ENCODE data around the gene TDRD15. TPM values are rescaled to one million over a fixed set of nuclear protein-coding genes. Genes with fewer than 3 reads are reported as not detected.

The TDRD15 gene
- total and polyA plus RNA-seq, 2 of the 13 experiments (the other 11 are each of a cell fraction or from before 2014, with no cell fraction given) = 0.12 to 0.29 TPM

DNA sequence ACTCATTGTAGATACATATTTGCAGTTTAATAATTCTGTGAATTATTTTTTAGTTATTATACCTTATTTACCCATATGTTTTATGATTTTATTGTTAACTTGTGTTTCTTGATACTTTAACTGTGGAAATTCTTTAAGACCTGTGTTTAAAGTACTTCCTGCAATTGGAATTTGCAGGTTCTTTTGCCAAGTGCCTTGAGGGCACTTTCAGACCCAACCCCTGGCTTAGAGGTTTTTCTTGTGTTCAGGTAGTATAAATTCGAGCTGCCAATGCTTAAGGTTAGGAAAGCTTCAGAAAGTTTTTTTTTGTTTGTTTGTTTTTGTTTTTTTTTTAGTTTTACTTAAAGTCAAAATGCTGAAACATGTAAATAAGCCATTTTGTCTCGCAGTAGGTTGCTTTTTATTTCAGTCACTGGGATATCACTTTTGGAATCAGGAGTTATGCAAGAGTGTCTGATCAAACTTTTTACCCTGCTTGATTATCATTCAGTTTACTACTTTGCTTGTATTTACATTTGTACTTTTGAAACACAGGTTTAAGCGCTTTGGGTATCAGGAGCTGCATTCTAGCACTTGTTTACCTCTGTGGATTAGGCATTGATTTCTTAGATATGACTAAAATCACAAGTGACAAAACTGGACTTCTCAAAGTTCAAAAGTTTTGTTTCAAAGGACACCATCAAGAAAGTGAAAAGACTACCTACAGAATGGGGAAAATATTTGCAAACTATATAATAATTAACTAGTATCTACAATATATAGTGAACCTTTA lies 31.8 kb downstream of the TDRD15 start (continued):
- TF ChIP-seq, protein P1, sequence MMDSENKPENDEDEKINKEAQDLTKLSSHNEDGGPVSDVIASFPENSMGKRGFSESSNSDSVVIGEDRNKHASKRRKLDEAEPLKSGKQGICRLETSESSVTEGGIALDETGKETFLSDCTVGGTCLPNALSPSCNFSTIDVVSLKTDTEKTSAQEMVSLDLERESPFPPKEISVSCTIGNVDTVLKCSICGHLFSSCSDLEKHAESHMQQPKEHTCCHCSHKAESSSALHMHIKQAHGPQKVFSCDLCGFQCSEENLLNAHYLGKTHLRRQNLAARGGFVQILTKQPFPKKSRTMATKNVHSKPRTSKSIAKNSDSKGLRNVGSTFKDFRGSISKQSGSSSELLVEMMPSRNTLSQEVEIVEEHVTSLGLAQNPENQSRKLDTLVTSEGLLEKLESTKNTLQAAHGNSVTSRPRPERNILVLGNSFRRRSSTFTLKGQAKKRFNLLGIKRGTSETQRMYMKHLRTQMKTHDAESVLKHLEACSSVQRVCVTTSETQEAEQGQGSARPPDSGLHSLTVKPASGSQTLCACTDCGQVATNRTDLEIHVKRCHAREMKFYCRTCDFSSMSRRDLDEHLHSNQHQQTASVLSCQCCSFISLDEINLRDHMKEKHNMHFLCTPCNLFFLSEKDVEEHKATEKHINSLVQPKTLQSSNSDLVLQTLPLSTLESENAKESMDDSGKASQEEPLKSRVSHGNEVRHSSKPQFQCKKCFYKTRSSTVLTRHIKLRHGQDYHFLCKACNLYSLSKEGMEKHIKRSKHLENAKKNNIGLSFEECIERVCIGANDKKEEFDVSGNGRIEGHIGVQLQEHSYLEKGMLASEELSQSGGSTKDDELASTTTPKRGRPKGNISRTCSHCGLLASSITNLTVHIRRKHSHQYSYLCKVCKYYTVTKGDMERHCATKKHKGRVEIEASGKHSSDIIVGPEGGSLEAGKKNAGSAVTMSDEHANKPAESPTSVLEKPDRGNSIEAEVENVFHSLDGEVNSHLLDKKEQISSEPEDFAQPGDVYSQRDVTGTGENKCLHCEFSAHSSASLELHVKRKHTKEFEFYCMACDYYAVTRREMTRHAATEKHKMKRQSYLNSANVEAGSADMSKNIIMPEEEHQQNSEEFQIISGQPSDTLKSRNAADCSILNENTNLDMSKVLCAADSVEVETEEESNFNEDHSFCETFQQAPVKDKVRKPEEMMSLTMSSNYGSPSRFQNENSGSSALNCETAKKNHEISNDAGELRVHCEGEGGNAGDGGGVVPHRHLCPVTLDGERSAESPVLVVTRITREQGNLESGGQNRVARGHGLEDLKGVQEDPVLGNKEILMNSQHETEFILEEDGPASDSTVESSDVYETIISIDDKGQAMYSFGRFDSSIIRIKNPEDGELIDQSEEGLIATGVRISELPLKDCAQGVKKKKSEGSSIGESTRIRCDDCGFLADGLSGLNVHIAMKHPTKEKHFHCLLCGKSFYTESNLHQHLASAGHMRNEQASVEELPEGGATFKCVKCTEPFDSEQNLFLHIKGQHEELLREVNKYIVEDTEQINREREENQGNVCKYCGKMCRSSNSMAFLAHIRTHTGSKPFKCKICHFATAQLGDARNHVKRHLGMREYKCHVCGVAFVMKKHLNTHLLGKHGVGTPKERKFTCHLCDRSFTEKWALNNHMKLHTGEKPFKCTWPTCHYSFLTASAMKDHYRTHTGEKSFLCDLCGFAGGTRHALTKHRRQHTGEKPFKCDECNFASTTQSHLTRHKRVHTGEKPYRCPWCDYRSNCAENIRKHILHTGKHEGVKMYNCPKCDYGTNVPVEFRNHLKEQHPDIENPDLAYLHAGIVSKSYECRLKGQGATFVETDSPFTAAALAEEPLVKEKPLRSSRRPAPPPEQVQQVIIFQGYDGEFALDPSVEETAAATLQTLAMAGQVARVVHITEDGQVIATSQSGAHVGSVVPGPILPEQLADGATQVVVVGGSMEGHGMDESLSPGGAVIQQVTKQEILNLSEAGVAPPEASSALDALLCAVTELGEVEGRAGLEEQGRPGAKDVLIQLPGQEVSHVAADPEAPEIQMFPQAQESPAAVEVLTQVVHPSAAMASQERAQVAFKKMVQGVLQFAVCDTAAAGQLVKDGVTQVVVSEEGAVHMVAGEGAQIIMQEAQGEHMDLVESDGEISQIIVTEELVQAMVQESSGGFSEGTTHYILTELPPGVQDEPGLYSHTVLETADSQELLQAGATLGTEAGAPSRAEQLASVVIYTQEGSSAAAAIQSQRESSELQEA (CRISPR knock-in tag; IDR thresholded peaks at IDR 0.05; ENCODE audit: not compliant biosample characterization) = no peak
- TF ChIP-seq ZNF652 (CRISPR knock-in tag; IDR thresholded peaks at IDR 0.05; ENCODE audit: borderline replicate concordance, low read depth) = peak; percentile 53; the same call in 1 of the 2 replicates
- TF ChIP-seq, protein P2, sequence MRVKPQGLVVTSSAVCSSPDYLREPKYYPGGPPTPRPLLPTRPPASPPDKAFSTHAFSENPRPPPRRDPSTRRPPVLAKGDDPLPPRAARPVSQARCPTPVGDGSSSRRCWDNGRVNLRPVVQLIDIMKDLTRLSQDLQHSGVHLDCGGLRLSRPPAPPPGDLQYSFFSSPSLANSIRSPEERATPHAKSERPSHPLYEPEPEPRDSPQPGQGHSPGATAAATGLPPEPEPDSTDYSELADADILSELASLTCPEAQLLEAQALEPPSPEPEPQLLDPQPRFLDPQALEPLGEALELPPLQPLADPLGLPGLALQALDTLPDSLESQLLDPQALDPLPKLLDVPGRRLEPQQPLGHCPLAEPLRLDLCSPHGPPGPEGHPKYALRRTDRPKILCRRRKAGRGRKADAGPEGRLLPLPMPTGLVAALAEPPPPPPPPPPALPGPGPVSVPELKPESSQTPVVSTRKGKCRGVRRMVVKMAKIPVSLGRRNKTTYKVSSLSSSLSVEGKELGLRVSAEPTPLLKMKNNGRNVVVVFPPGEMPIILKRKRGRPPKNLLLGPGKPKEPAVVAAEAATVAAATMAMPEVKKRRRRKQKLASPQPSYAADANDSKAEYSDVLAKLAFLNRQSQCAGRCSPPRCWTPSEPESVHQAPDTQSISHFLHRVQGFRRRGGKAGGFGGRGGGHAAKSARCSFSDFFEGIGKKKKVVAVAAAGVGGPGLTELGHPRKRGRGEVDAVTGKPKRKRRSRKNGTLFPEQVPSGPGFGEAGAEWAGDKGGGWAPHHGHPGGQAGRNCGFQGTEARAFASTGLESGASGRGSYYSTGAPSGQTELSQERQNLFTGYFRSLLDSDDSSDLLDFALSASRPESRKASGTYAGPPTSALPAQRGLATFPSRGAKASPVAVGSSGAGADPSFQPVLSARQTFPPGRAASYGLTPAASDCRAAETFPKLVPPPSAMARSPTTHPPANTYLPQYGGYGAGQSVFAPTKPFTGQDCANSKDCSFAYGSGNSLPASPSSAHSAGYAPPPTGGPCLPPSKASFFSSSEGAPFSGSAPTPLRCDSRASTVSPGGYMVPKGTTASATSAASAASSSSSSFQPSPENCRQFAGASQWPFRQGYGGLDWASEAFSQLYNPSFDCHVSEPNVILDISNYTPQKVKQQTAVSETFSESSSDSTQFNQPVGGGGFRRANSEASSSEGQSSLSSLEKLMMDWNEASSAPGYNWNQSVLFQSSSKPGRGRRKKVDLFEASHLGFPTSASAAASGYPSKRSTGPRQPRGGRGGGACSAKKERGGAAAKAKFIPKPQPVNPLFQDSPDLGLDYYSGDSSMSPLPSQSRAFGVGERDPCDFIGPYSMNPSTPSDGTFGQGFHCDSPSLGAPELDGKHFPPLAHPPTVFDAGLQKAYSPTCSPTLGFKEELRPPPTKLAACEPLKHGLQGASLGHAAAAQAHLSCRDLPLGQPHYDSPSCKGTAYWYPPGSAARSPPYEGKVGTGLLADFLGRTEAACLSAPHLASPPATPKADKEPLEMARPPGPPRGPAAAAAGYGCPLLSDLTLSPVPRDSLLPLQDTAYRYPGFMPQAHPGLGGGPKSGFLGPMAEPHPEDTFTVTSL (CRISPR knock-in tag; IDR thresholded peaks at IDR 0.05; ENCODE audit: borderline replicate concordance) = peak; percentile 96
- TF ChIP-seq SAFB2 (CRISPR knock-in tag; IDR thresholded peaks at IDR 0.05; ENCODE audit: borderline replicate concordance, low read depth) = no peak
- TF ChIP-seq ZIK1 (CRISPR knock-in tag; IDR thresholded peaks at IDR 0.05; ENCODE audit: borderline replicate concordance, low read depth) = no peak
- TF ChIP-seq, protein P3, sequence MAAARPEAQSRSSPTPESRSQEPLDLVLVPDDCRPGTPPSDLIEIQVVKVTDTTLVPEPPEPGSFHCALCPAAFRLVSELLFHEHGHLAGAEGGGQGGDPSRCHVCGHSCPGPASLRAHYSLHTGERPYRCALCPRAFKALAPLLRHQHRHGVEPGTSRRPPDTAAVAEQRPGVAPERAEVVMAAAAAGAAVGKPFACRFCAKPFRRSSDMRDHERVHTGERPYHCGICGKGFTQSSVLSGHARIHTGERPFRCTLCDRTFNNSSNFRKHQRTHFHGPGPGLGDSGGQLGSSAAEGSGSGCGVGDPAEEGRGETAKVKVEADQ (CRISPR knock-in tag; IDR thresholded peaks at IDR 0.05; ENCODE audit: borderline replicate concordance) = no peak
- no peak for TF ChIP-seq TOE1 (CRISPR knock-in tag; IDR thresholded peaks at IDR 0.05)
- no peak for TF ChIP-seq HOXA9 (CRISPR knock-in tag; IDR thresholded peaks at IDR 0.05; ENCODE audit: borderline replicate concordance)
- peak; percentile 79; the same call in 1 of the 2 replicates for TF ChIP-seq KDM6A (CRISPR knock-in tag; IDR thresholded peaks at IDR 0.05; ENCODE audit: low read depth)
- no peak for TF ChIP-seq SRF (IDR thresholded peaks at IDR 0.05; ENCODE audit: low read depth, low read length)
- TF ChIP-seq, protein P4, sequence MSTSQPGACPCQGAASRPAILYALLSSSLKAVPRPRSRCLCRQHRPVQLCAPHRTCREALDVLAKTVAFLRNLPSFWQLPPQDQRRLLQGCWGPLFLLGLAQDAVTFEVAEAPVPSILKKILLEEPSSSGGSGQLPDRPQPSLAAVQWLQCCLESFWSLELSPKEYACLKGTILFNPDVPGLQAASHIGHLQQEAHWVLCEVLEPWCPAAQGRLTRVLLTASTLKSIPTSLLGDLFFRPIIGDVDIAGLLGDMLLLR (CRISPR knock-in tag; IDR thresholded peaks at IDR 0.05) = no peak
- peak; percentile 78 for TF ChIP-seq FOXK2 (IDR thresholded peaks at IDR 0.05)

All from HepG2 (cell line).